Measurements from ENCODE around the gene ZFR2. TPM values are rescaled to one million over a fixed set of nuclear protein-coding genes. Genes with fewer than 3 reads are reported as not detected.
"Not testable (repeated sequence)": the region's sequence is repeated elsewhere in the genome, so short reads cannot be mapped to it uniquely, and the experiment has no call there.

The ZFR2 gene
- total RNA-seq, 1 donor = not detected

GRCh38 chr19:3904233-3904632, 35.4 kb upstream of the ZFR2 start:
- H3K4me3 ChIP-seq (ENCODE audit: low read depth, low read length) = no peak overlapping the region
- no peak for DNase-seq (ENCODE audit: low read depth)
- TF ChIP-seq CTCF (IDR thresholded peaks at IDR 0.05; ENCODE audit: insufficient read depth, low read length) = no peak

- TF ChIP-seq CTCF (IDR thresholded peaks at IDR 0.05; ENCODE audit: insufficient read depth, low read length) = no peak
- DNase-seq (ENCODE audit: low read depth) = no peak
- no peak overlapping the region for H3K4me3 ChIP-seq (ENCODE audit: low read depth, low read length)
Observed at GRCh38 chr19:3902317-3902973, 33.6 kb upstream of the ZFR2 start.

GRCh38 chr19:3899531-3900294, 30.9 kb upstream of the ZFR2 start:
- peak; percentile 65 for DNase-seq (ENCODE audit: low read depth)
- TF ChIP-seq CTCF (IDR thresholded peaks at IDR 0.05; ENCODE audit: insufficient read depth, low read length) = no peak
- no peak overlapping the region for H3K4me3 ChIP-seq (ENCODE audit: low read depth, low read length)

GRCh38 chr19:3898426-3898825, 29.6 kb upstream of the ZFR2 start:
- no peak for TF ChIP-seq CTCF (IDR thresholded peaks at IDR 0.05; ENCODE audit: insufficient read depth, low read length)
- H3K4me3 ChIP-seq (ENCODE audit: low read depth, low read length) = no peak overlapping the region
- no peak for DNase-seq (ENCODE audit: low read depth)

GRCh38 chr19:3897936-3898335, 29.1 kb upstream of the ZFR2 start:
- no peak for DNase-seq (ENCODE audit: low read depth)
- no peak overlapping the region for H3K4me3 ChIP-seq (ENCODE audit: low read depth, low read length)
- TF ChIP-seq CTCF (IDR thresholded peaks at IDR 0.05; ENCODE audit: insufficient read depth, low read length) = no peak

GRCh38 chr19:3895788-3896187, 26.9 kb upstream of the ZFR2 start:
- TF ChIP-seq CTCF (IDR thresholded peaks at IDR 0.05; ENCODE audit: insufficient read depth, low read length) = no peak

GRCh38 chr19:3894959-3895358, 26.1 kb upstream of the ZFR2 start:
- DNase-seq (ENCODE audit: low read depth); H3K4me3 ChIP-seq (ENCODE audit: low read depth, low read length): not testable (repeated sequence)

More at GRCh38 chr19:3895788-3896187, 26.9 kb upstream of the ZFR2 start:
- no peak overlapping the region for H3K4me3 ChIP-seq (ENCODE audit: low read depth, low read length)
- no peak for DNase-seq (ENCODE audit: low read depth)

All from fibroblast of the aortic adventitia (primary cell).